GM12872 (cell line): ENCODE measurements around the gene EFEMP2.

Experiments
- CTCF ChIP-seq: IDR thresholded peaks from 3 replicates; pipeline ENCODE4 v1.5.1; 2011; ENCODE audit warnings: low read depth, mild to moderate bottlenecking, low read length, moderate library complexity; ENCODE audit not compliant: insufficient read depth

Gene EFEMP2

GRCh38 chr11:65918211-65919140 is 45.9 kb upstream of the EFEMP2 start, which contains the start of gene C11orf68:
Gene C11orf68 (minus strand): TSS chr11:65919062. CDS start chr11:65919031, 31 bp downstream.
- no peak for TF ChIP-seq CTCF

- no peak for TF ChIP-seq CTCF
Observed at GRCh38 chr11:65917434-65918210, 45.0 kb upstream of the EFEMP2 start.

- no peak for TF ChIP-seq CTCF
Observed at GRCh38 chr11:65917077-65917433, 44.5 kb upstream of the EFEMP2 start.

GRCh38 chr11:65916391-65916790 is 43.8 kb upstream of the EFEMP2 start:
- no peak for TF ChIP-seq CTCF

GRCh38 chr11:65915821-65916251 is 43.2 kb upstream of the EFEMP2 start:
- no peak for TF ChIP-seq CTCF

- no peak for TF ChIP-seq CTCF
Observed at GRCh38 chr11:65915101-65915820, 42.7 kb upstream of the EFEMP2 start.

- no peak for TF ChIP-seq CTCF
Observed at GRCh38 chr11:65912845-65913244, 40.2 kb upstream of the EFEMP2 start.
